OCI-LY3 (cell line): ENCODE data around the gene AKNA.

Experiments used
- CTCF ChIP-seq: fragments of 200-600, 300-600 bp; sonication (generic); IDR thresholded peaks from 2 replicates; pipeline ENCODE4 v1.5.1; 2014; ENCODE audit warnings: antibody characterized with exemption, low read length, low read depth
- EZH2phosphoT487 ChIP-seq: fragments of 200-600 bp; shearing (Covaris generic); IDR thresholded peaks from 2 replicates; pipeline ENCODE4 v1.6.1; 2018; ENCODE audit warnings: antibody characterized with exemption, mixed run types, low read depth

GRCh38 chr9:114339130-114339908, 48.5 kb downstream of the AKNA start:
- TF ChIP-seq CTCF (peak; percentile 91), EZH2phosphoT487 (no peak)
